DOHH2 (cell line): ENCODE measurements around the gene MED16.
"Not testable (repeated sequence)": the region's sequence is repeated elsewhere in the genome, so short reads cannot be mapped to it uniquely, and the experiment has no call there.

Source experiments
- H3F3A ChIP-seq: fragments of 200-600 bp; sonication (generic), shearing (Covaris generic); 2 replicates; pipeline ENCODE4 v1.6.0; 2016; ENCODE audit warnings: antibody characterized with exemption, mild to moderate bottlenecking; ENCODE audit not compliant: control insufficient read depth, insufficient read depth
- H3K27ac ChIP-seq: fragments of 200-600 bp; sonication (generic); 2 replicates; pipeline ENCODE4 v1.5.1; 2014; ENCODE audit warnings: low read depth, mild to moderate bottlenecking, low read length, moderate library complexity
- H3K27me3 ChIP-seq: fragments of 200-600 bp; sonication (generic); 2 replicates; pipeline ENCODE4 v1.6.1; 2014; ENCODE audit warnings: mild to moderate bottlenecking, low read length, mixed read lengths; ENCODE audit not compliant: control insufficient read depth
- H3K36me3 ChIP-seq: fragments of 200-600 bp; sonication (generic); 2 replicates; pipeline ENCODE4 v1.6.1; 2014; ENCODE audit warnings: mild to moderate bottlenecking, low read length, moderate library complexity, mixed read lengths; ENCODE audit not compliant: control insufficient read depth
- H3K4me1 ChIP-seq: fragments of 200-600 bp; sonication (generic); 2 replicates; pipeline ENCODE4 v1.6.1; 2014; ENCODE audit warnings: mild to moderate bottlenecking, low read length, mixed read lengths; ENCODE audit not compliant: control insufficient read depth
- H3K4me2 ChIP-seq: fragments of 200-600 bp; sonication (generic); 2 replicates; pipeline ENCODE4 v1.6.0; 2014; ENCODE audit warnings: mild to moderate bottlenecking, low read length, moderate library complexity
- H3K4me3 ChIP-seq: fragments of 200-600 bp; sonication (generic); 2 replicates; pipeline ENCODE4 v1.5.1; 2014; ENCODE audit warnings: mild to moderate bottlenecking, low read length, mixed read lengths
- H3K79me2 ChIP-seq: fragments of 200-600 bp; sonication (generic); 2 replicates; pipeline ENCODE4 v1.6.1; 2014; ENCODE audit warnings: mild to moderate bottlenecking, low read length, mixed read lengths; ENCODE audit not compliant: control insufficient read depth
- H3K9me2 ChIP-seq: fragments of 200-600 bp; sonication (generic); replicated peaks from 2 replicates; pipeline ENCODE4 v1.6.1; 2014; ENCODE audit warnings: mild to moderate bottlenecking, low read length, mixed read lengths; ENCODE audit not compliant: control insufficient read depth
- H3K9me3 ChIP-seq: fragments of 200-600 bp; sonication (generic); 2 replicates; pipeline ENCODE4 v1.6.1; 2014; ENCODE audit warnings: antibody characterized with exemption, low read length, mixed read lengths; ENCODE audit not compliant: control insufficient read depth, insufficient read depth
- H4K20me1 ChIP-seq: fragments of 200-600 bp; sonication (generic); 2 replicates; pipeline ENCODE4 v1.6.0; 2014; ENCODE audit warnings: low read depth, mild to moderate bottlenecking, antibody characterized with exemption, low read length, moderate library complexity; ENCODE audit not compliant: control insufficient read depth, insufficient read depth
- CTCF ChIP-seq: fragments of 200-600 bp; sonication (generic); IDR thresholded peaks from one replicate; pipeline ENCODE4 v1.5.1; 2014; ENCODE audit warnings: antibody characterized with exemption, mild to moderate bottlenecking, low read depth, low read length; ENCODE audit not compliant: poor library complexity, severe bottlenecking
- EZH2phosphoT487 ChIP-seq: fragments of 200-600 bp; sonication (generic); IDR thresholded peaks from 2 replicates; pipeline ENCODE4 v1.6.1; 2017; ENCODE audit warnings: borderline replicate concordance, mild to moderate bottlenecking, antibody characterized with exemption, low read length, moderate library complexity, mixed read lengths

The MED16 gene

GRCh38 chr19:852136-853013, 40.6 kb downstream of the MED16 start, which contains the start of gene ELANE:
Gene ELANE, plus strand, starts transcription at chr19:852303. Its CDS starts 26 bp downstream, at chr19:852329.
- Histone ChIP-seq H3K27me3 (peaks cover 3% of the 10 kb centered on the region; the same call in 1 of the 2 replicates), H3K27ac (no peak within 1 kb of the TSS), H3K4me1 (no peaks in the 10 kb centered on the region), H3K79me2 (no peaks in the 10 kb centered on the region), H4K20me1 (no peaks in the 10 kb centered on the region), H3K36me3 (no peaks in the 10 kb centered on the region), H3K9me3 (no peaks in the 10 kb centered on the region), H3F3A (no peaks in the 10 kb centered on the region), H3K9me2 (no peaks in the 10 kb centered on the region), H3K4me3 (no peak within 1 kb of the TSS), H3K4me2 (no peak within 1 kb of the TSS)
- TF ChIP-seq CTCF (no peak), EZH2phosphoT487 (no peak)

- H4K20me1 ChIP-seq, result no peaks in the 10 kb centered on the region
- no peak overlapping the region for H3K27ac ChIP-seq
- no peaks in the 10 kb centered on the region for H3K9me2 ChIP-seq
- no peaks in the 10 kb centered on the region for H3K9me3 ChIP-seq
- peaks cover 2% of the 10 kb centered on the region; the same call in 1 of the 2 replicates for H3K4me1 ChIP-seq
- no peaks in the 10 kb centered on the region for H3K36me3 ChIP-seq
- TF ChIP-seq CTCF, result no peak
- no peak for TF ChIP-seq EZH2phosphoT487
- H3K4me3 ChIP-seq, result no peak overlapping the region
- H3K79me2 ChIP-seq, result no peaks in the 10 kb centered on the region
- peaks cover 3% of the 10 kb centered on the region; the same call in 1 of the 2 replicates for H3K27me3 ChIP-seq
- no peak overlapping the region for H3K4me2 ChIP-seq
- no peaks in the 10 kb centered on the region for H3F3A ChIP-seq
These were observed 42.0 kb downstream of the MED16 start for GRCh38 chr19:850979-851335.

- no peak for TF ChIP-seq EZH2phosphoT487
- TF ChIP-seq CTCF, result no peak
- no peak overlapping the region for H3K27ac ChIP-seq
These were observed 42.6 kb downstream of the MED16 start for GRCh38 chr19:850221-850978.

GRCh38 chr19:849195-849594, 43.8 kb downstream of the MED16 start:
- not testable (repeated sequence) for H3K27ac ChIP-seq, H3K4me3 ChIP-seq, H3K9me2 ChIP-seq, H3K36me3 ChIP-seq, H3K4me2 ChIP-seq, H3K79me2 ChIP-seq, H3K9me3 ChIP-seq, H4K20me1 ChIP-seq, H3F3A ChIP-seq
- Histone ChIP-seq H3K27me3 (peaks cover 12% of the 10 kb centered on the region), H3K4me1 (peaks cover 15% of the 10 kb centered on the region)

More at GRCh38 chr19:850221-850978, 42.6 kb downstream of the MED16 start:
- Histone ChIP-seq H3K27me3 (peaks cover 6% of the 10 kb centered on the region; the same call in 1 of the 2 replicates), H3K9me3 (no peaks in the 10 kb centered on the region), H3K4me3 (no peak overlapping the region), H3K79me2 (no peaks in the 10 kb centered on the region), H4K20me1 (no peaks in the 10 kb centered on the region), H3K36me3 (no peaks in the 10 kb centered on the region), H3K4me1 (peaks cover 8% of the 10 kb centered on the region), H3K4me2 (no peak overlapping the region), H3F3A (no peaks in the 10 kb centered on the region), H3K9me2 (no peaks in the 10 kb centered on the region)
